ENCODE results near the gene CDHR2. TPM values are rescaled to one million over a fixed set of nuclear protein-coding genes. Genes with fewer than 3 reads are reported as not detected.

CDHR2 gene
- total RNA-seq, 1 donor: not detected

GRCh38 chr5:176535664-176536131 is 13.4 kb upstream of the CDHR2 start:
- no peak for DNase-seq (ENCODE audit: low read depth)
- peak overlapping the region; percentile 99 for H3K4me3 ChIP-seq (ENCODE audit: low read depth, low read length)
- TF ChIP-seq CTCF (IDR thresholded peaks at IDR 0.05; ENCODE audit: insufficient read depth, low read depth, low read length): no peak

- DNase-seq (ENCODE audit: low read depth): peak; percentile 76
- peak overlapping the region; percentile 99 for H3K4me3 ChIP-seq (ENCODE audit: low read depth, low read length)
- no peak for TF ChIP-seq CTCF (IDR thresholded peaks at IDR 0.05; ENCODE audit: insufficient read depth, low read depth, low read length)
Observed at GRCh38 chr5:176536132-176536901, 12.8 kb upstream of the CDHR2 start.

- peak; percentile 98 for DNase-seq (ENCODE audit: low read depth)
- TF ChIP-seq CTCF (IDR thresholded peaks at IDR 0.05; ENCODE audit: insufficient read depth, low read depth, low read length): no peak
- peak within 1 kb of the TSS; percentile 99 for H3K4me3 ChIP-seq (ENCODE audit: low read depth, low read length)
Observed at GRCh38 chr5:176536902-176537553, 12.1 kb upstream of the CDHR2 start, which contains the start of gene RNF44. Gene RNF44, minus strand, starts transcription at chr5:176537402. Its CDS starts 4,930 bp downstream, at chr5:176532472.

GRCh38 chr5:176537554-176538229 is 11.4 kb upstream of the CDHR2 start:
- H3K4me3 ChIP-seq (ENCODE audit: low read depth, low read length): peak overlapping the region; percentile 99
- peak; percentile 100 for DNase-seq (ENCODE audit: low read depth)
- TF ChIP-seq CTCF (IDR thresholded peaks at IDR 0.05; ENCODE audit: insufficient read depth, low read depth, low read length): no peak

GRCh38 chr5:176538230-176538988 is 10.7 kb upstream of the CDHR2 start:
- DNase-seq (ENCODE audit: low read depth): no peak
- peak overlapping the region; percentile 48 for H3K4me3 ChIP-seq (ENCODE audit: low read depth, low read length)
- TF ChIP-seq CTCF (IDR thresholded peaks at IDR 0.05; ENCODE audit: insufficient read depth, low read depth, low read length): no peak

GRCh38 chr5:176538989-176539384 is 10.2 kb upstream of the CDHR2 start:
- no peak for TF ChIP-seq CTCF (IDR thresholded peaks at IDR 0.05; ENCODE audit: insufficient read depth, low read depth, low read length)

More at GRCh38 chr5:176538989-176539384, 10.2 kb upstream of the CDHR2 start:
- H3K4me3 ChIP-seq (ENCODE audit: low read depth, low read length): no peak overlapping the region
- DNase-seq (ENCODE audit: low read depth): no peak
